Tibial nerve (tissue), 4 donors: ENCODE measurements around the gene GPR173. TPM values are rescaled to one million over a fixed set of nuclear protein-coding genes. Genes with fewer than 3 reads are reported as not detected.
A peak's percentile ranks its signal among the peaks of the same experiment; 100 is the strongest.

Source experiments
- DNase-seq, 2 donors: peaks; one replicate each; pipeline ENCODE4 v3.0.0-alpha.2; 2019; ENCODE audit warnings: low spot score in 2 of 2
- H3K27ac ChIP-seq, 4 donors: fragments of 200-600 bp; sonication (generic) in 3 of 4; one replicate each; pipeline ENCODE4 v1.5.1; 2017 to 2019; ENCODE audit warnings: mild to moderate bottlenecking in 1 of 4
- H3K27me3 ChIP-seq, 2 donors: fragments of 200-600 bp; sonication (generic) in 1 of 2; one replicate each; pipeline versions ENCODE4 v1.5.1 to v1.6.0; 2017 to 2019
- H3K36me3 ChIP-seq, 3 donors: fragments of 200-600 bp; sonication (generic); one replicate each; pipeline ENCODE4 v1.5.1; 2018 to 2019
- H3K4me1 ChIP-seq, 4 donors: fragments of 200-600 bp; sonication (generic) in 3 of 4; one replicate each; pipeline ENCODE4 v1.5.1; 2017 to 2019
- H3K4me3 ChIP-seq, 4 donors: fragments of 200-600 bp; sonication (generic) in 3 of 4; one replicate each; pipeline ENCODE4 v1.5.1; 2017 to 2019; ENCODE audit warnings: mild to moderate bottlenecking in 1 of 4, moderate library complexity in 1 of 4
- H3K9me3 ChIP-seq, 4 donors: fragments of 200-600 bp; sonication (generic) in 3 of 4; one replicate each; pipeline ENCODE4 v1.5.1; 2017 to 2019
- EP300 ChIP-seq, 2 donors: sonication (generic); formaldehyde crosslinking; IDR thresholded peaks; one replicate each; pipeline ENCODE4 v1.6.1; 2017; ENCODE audit warnings: antibody characterized with exemption in 2 of 2, mild to moderate bottlenecking in 1 of 2
- POLR2A ChIP-seq, 2 donors: fragments of 450-650 bp; IDR thresholded peaks; one replicate each; pipeline ENCODE4 v1.6.1; 2017; ENCODE audit warnings: antibody characterized with exemption in 2 of 2, mild to moderate bottlenecking in 2 of 2, moderate library complexity in 2 of 2
- WGBS, 2 donors: methylation state at CpG; one replicate each; pipeline ENCODE4 v1.1.5; 2018; 5-methylcytosine and 5-hydroxymethylcytosine counted together
- total RNA-seq, 4 donors: library from RNA; depleted of rRNA; stranded (reverse); fragments of >200 nt; gene quantifications; one replicate each; pipeline ENCODE4 v1.1.0, GENCODE V29; 2016
- TF ChIP-seq, protein P1 (sequence below), 5 experiments: fragments of 200-600 bp in 3 of 5; fragments of 450-650 bp in 2 of 5; sonication (generic) in 3 of 5; IDR thresholded peaks; one replicate each; pipeline ENCODE4 v1.5.1; 2016 to 2019; ENCODE audit warnings: antibody characterized with exemption in 5 of 5, mild to moderate bottlenecking in 3 of 5, moderate library complexity in 2 of 5

The GPR173 gene
- total RNA-seq, 4 donors from 2014 or later: 5.4 to 11.0 (median 8.0) TPM

GRCh38 chrX:53088136-53088974 is 39.8 kb downstream of the GPR173 start:
- peak; percentile 54 to 58 for DNase-seq
- peaks cover 0 to 9% of the 10 kb centered on the region in 2 donors for H3K27me3 ChIP-seq
- no peaks in the 10 kb centered on the region for H3K9me3 ChIP-seq
- peaks cover 0 to 11% (median 0%) of the 10 kb centered on the region in 3 donors for H3K36me3 ChIP-seq
- TF ChIP-seq, protein P1, sequence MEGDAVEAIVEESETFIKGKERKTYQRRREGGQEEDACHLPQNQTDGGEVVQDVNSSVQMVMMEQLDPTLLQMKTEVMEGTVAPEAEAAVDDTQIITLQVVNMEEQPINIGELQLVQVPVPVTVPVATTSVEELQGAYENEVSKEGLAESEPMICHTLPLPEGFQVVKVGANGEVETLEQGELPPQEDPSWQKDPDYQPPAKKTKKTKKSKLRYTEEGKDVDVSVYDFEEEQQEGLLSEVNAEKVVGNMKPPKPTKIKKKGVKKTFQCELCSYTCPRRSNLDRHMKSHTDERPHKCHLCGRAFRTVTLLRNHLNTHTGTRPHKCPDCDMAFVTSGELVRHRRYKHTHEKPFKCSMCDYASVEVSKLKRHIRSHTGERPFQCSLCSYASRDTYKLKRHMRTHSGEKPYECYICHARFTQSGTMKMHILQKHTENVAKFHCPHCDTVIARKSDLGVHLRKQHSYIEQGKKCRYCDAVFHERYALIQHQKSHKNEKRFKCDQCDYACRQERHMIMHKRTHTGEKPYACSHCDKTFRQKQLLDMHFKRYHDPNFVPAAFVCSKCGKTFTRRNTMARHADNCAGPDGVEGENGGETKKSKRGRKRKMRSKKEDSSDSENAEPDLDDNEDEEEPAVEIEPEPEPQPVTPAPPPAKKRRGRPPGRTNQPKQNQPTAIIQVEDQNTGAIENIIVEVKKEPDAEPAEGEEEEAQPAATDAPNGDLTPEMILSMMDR (IDR thresholded peaks at IDR 0.05): no peak
- TF ChIP-seq EP300 (IDR thresholded peaks at IDR 0.05) (peak in 1 of 2 donors; percentile 74), POLR2A (IDR thresholded peaks at IDR 0.05) (peak in 1 of 2 donors; percentile 55)
- WGBS, 2 donors: 26 to 59% methylated on average over 39 to 51 of the region's 51 CpGs
- H3K4me3 ChIP-seq: peak overlapping the region in 3 of 4 donors; percentile 12 to 83 (median 38)
- peaks cover 0 to 47% (median 9%) of the 10 kb centered on the region in 4 donors for H3K4me1 ChIP-seq
- H3K27ac ChIP-seq: peak overlapping the region; percentile 79 to 98 (median 90)

GRCh38 chrX:53089224-53089842 is 40.7 kb downstream of the GPR173 start:
- H3K36me3 ChIP-seq: peaks cover 0 to 10% (median 0%) of the 10 kb centered on the region in 3 donors
- no peak for TF ChIP-seq POLR2A (IDR thresholded peaks at IDR 0.05)
- TF ChIP-seq EP300 (IDR thresholded peaks at IDR 0.05): peak in 1 of 2 donors; percentile 45
- TF ChIP-seq, protein P1 (IDR thresholded peaks at IDR 0.05): peak; percentile 67 to 86 (median 73)
- WGBS, 2 donors: 9 to 19% methylated on average over 11 of the region's 11 CpGs
- H3K9me3 ChIP-seq: no peaks in the 10 kb centered on the region
- H3K27me3 ChIP-seq: peaks cover 0 to 2% of the 10 kb centered on the region in 2 donors
- peak overlapping the region in 3 of 4 donors; percentile 12 to 83 (median 38) for H3K4me3 ChIP-seq
- peak in 1 of 2 donors; percentile 58 for DNase-seq
- H3K4me1 ChIP-seq: peaks cover 0 to 43% (median 9%) of the 10 kb centered on the region in 4 donors
- peak overlapping the region; percentile 79 to 98 (median 90) for H3K27ac ChIP-seq

- TF ChIP-seq, protein P1 (IDR thresholded peaks at IDR 0.05): no peak
- TF ChIP-seq EP300 (IDR thresholded peaks at IDR 0.05) (no peak), POLR2A (IDR thresholded peaks at IDR 0.05) (no peak)
- 54 to 68% methylated on average over 2 of the region's 2 CpGs for WGBS, 2 donors
- no peak for DNase-seq
- H3K27me3 ChIP-seq: no peaks in the 10 kb centered on the region
- H3K4me1 ChIP-seq: peaks cover 0 to 40% (median 11%) of the 10 kb centered on the region in 4 donors
- no peak overlapping the region for H3K4me3 ChIP-seq
- H3K27ac ChIP-seq: peak overlapping the region in 2 of 4 donors; percentile 79 to 98
- no peaks in the 10 kb centered on the region for H3K9me3 ChIP-seq
- peaks cover 0 to 4% (median 0%) of the 10 kb centered on the region in 3 donors for H3K36me3 ChIP-seq
Observed at GRCh38 chrX:53089925-53090324, 41.3 kb downstream of the GPR173 start.

- Histone ChIP-seq H3K4me3 (no peak overlapping the region), H3K27me3 (no peaks in the 10 kb centered on the region), H3K9me3 (no peaks in the 10 kb centered on the region), H3K27ac (peak overlapping the region in 1 of 4 donors; percentile 20), H3K4me1 (peaks cover 0 to 34% (median 11%) of the 10 kb centered on the region in 4 donors), H3K36me3 (no peaks in the 10 kb centered on the region)
- TF ChIP-seq POLR2A (IDR thresholded peaks at IDR 0.05): no peak
- TF ChIP-seq, protein P1 (IDR thresholded peaks at IDR 0.05): no peak
- TF ChIP-seq EP300 (IDR thresholded peaks at IDR 0.05): no peak
- no peak for DNase-seq
- 78% methylated on average over 2 of the region's 2 CpGs; no CpG with 5 or more reads in 1 of the 2 donors for WGBS, 2 donors
Observed at GRCh38 chrX:53091354-53091753, 42.8 kb downstream of the GPR173 start.
